ENCODE measurements around the gene CD200.

CD200 gene

DNA sequence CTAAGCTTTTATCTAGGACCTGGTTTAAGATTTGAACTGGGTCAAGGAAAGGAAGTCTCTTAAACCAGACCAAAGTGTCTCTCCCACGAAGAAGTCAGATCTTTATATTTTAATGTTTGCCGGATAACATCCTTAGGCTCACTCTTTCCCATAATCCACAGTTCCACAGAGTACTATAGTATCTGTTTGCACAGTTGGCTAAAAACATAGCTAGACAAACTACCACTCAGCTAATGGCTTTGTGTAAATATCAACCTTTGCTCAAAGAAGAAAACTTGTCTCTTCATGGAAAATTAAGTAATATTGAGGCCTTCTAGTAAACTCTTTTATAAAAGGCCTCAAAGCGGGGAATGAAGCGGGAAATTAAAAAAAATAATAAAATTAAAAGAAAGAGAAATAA, 25.4 kb upstream of the CD200 start:
- H3K4me3 Mint-ChIP-seq: no peak overlapping the region
- no peaks in the 10 kb centered on the region for H3K9me3 Mint-ChIP-seq
- no peaks in the 10 kb centered on the region for H3K36me3 Mint-ChIP-seq (ENCODE audit: low read depth)
- TF ChIP-seq, protein P1, sequence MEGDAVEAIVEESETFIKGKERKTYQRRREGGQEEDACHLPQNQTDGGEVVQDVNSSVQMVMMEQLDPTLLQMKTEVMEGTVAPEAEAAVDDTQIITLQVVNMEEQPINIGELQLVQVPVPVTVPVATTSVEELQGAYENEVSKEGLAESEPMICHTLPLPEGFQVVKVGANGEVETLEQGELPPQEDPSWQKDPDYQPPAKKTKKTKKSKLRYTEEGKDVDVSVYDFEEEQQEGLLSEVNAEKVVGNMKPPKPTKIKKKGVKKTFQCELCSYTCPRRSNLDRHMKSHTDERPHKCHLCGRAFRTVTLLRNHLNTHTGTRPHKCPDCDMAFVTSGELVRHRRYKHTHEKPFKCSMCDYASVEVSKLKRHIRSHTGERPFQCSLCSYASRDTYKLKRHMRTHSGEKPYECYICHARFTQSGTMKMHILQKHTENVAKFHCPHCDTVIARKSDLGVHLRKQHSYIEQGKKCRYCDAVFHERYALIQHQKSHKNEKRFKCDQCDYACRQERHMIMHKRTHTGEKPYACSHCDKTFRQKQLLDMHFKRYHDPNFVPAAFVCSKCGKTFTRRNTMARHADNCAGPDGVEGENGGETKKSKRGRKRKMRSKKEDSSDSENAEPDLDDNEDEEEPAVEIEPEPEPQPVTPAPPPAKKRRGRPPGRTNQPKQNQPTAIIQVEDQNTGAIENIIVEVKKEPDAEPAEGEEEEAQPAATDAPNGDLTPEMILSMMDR (IDR thresholded peaks at IDR 0.05; ENCODE audit: unreplicated experiment in 3 of 3): no peak
- H3K27ac Mint-ChIP-seq: peak overlapping the region in 1 of 3 experiments; percentile 13
- no peaks in the 10 kb centered on the region for H3K4me1 Mint-ChIP-seq
- no peaks in the 10 kb centered on the region for H3K27me3 Mint-ChIP-seq (ENCODE audit: low read depth)

DNA sequence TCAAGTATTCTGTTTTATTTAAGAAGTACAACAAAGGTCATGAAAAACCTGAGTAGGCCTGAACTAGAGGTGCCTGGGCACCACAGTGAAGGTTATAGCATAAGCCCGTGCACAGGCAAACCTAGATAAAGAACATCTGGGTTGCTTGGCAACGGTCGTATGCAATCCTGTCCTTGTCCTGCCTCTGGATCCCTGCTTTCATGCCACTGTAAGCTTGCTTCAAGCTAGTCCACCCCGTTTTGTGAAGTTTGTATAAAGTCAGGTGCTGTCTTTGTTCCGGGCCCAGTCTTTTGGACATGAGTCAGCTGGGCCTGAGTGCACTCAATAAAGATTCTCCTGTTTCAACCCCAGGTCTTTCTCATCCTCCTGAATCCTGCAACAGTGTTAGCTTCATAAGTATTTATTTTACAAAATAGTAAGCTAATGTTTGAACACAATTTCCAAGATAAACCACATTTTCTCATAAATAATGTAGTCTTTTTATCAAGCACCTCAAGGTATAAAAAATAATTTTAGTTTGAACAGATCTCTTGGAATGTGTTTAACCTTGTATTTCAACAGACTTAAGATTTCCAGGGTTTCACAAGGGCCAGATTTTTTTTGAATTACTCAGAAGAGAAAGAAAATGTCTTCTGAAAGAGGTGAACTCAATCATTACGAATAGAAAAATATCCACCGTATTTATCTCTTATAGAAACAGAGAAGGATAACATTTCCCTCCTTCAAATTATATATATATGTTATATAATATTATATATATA, 24.6 kb upstream of the CD200 start:
- TF ChIP-seq, protein P1 (IDR thresholded peaks at IDR 0.05; ENCODE audit: unreplicated experiment in 3 of 3): no peak
- Mint-ChIP-seq H3K27me3 (ENCODE audit: low read depth) (no peaks in the 10 kb centered on the region), H3K9me3 (no peaks in the 10 kb centered on the region), H3K4me1 (no peaks in the 10 kb centered on the region), H3K36me3 (ENCODE audit: low read depth) (no peaks in the 10 kb centered on the region), H3K4me3 (no peak overlapping the region), H3K27ac (peak overlapping the region in 1 of 3 experiments; percentile 42)

DNA sequence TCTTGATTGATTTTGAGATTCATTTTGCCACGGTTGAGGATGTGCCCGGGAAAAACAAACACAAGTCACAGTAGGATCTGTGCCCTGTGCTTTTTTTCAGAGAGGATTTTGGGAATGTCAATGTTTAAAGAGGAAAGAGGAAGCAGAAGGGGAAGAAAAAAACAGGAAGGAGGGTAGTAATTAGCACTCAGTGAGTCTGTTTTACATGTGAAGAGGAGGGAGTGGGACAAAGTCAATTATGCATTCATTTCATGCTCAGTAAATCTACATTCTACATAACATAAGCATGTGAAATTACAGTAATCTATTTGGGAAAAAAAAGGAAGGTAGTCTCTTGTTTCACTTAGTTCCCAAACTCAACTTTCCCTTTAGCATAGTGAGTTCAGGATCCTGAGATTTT, 18.3 kb upstream of the CD200 start:
- Mint-ChIP-seq H3K27me3 (ENCODE audit: low read depth) (no peaks in the 10 kb centered on the region), H3K9me3 (peaks cover 12% of the 10 kb centered on the region), H3K36me3 (ENCODE audit: low read depth) (peaks cover 13% of the 10 kb centered on the region), H3K4me1 (peaks cover 7% of the 10 kb centered on the region), H3K27ac (no peak overlapping the region), H3K4me3 (no peak overlapping the region)
- TF ChIP-seq, protein P1 (IDR thresholded peaks at IDR 0.05; ENCODE audit: unreplicated experiment in 3 of 3): no peak

DNA sequence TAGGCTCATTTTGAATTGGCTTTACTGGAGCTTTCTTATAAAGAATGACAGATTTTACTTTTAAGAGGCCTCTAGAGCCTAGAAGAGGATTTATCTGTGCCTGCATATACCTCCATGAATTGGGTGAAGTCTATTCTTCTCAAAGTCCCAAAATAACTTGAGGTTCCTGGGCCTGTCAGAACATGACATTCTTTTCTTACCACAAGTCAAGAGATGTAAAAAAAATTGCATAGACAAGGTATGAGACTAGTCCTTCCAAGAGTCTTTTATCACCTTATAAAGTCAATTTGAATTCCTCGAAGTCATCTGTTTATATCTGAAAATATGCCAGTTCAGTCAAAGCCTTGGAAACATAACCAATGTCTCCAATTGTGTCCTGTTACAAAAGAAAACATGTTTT, 17.2 kb upstream of the CD200 start:
- H3K27ac Mint-ChIP-seq: no peak overlapping the region
- H3K36me3 Mint-ChIP-seq (ENCODE audit: low read depth): peaks cover 13% of the 10 kb centered on the region
- peaks cover 16% of the 10 kb centered on the region for H3K4me1 Mint-ChIP-seq
- TF ChIP-seq, protein P1 (IDR thresholded peaks at IDR 0.05; ENCODE audit: unreplicated experiment in 3 of 3): no peak
- peaks cover 12% of the 10 kb centered on the region for H3K9me3 Mint-ChIP-seq
- no peak overlapping the region for H3K4me3 Mint-ChIP-seq
- H3K27me3 Mint-ChIP-seq (ENCODE audit: low read depth): no peaks in the 10 kb centered on the region

DNA sequence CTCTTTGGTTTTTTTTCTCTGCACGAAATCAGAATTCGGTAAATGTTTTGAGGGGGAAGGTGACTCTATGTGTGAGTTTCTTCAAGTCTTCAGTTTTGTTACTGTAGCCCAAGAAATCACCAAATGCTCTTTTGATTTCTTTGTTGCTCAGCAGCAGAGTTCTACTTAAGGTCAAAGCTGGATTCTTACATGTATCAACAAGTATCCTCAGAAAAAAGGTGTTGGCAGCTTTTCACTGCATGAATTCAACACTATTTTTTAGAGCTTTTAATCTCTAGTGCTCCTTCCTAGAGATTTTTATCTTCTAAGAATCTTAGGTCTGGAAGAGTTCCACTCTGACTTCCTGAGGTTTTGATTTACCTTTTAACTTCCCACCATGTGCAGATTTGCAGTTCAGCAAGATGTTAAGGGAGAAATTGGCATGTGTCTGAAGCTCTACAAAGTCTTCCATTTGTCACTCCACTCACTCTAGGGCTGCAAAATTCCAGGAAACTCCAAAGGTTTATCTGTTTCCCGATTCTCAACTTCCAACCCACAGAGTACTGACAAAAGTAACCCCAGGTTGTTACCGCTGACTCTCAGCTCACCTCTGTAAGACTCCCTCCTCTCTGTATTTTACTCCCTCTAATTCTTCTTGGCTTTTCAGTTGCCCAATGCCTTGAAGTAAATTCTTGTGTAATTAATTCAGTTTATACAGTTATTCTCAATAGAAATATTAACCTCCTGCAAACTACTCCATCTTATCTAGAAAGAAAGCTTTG, 13.3 kb upstream of the CD200 start:
- H3K4me1 Mint-ChIP-seq: peaks cover 31% of the 10 kb centered on the region
- TF ChIP-seq, protein P1 (IDR thresholded peaks at IDR 0.05; ENCODE audit: unreplicated experiment in 3 of 3): no peak
- H3K36me3 Mint-ChIP-seq (ENCODE audit: low read depth): peaks cover 8% of the 10 kb centered on the region
- no peaks in the 10 kb centered on the region for H3K27me3 Mint-ChIP-seq (ENCODE audit: low read depth)
- H3K4me3 Mint-ChIP-seq: no peak overlapping the region
- peak overlapping the region in 2 of 3 experiments; percentile 37 to 49 for H3K27ac Mint-ChIP-seq
- peaks cover 7% of the 10 kb centered on the region for H3K9me3 Mint-ChIP-seq

All from nephron (organoid).